HL-60 (cell line): ENCODE results near the gene LEPROT.

ENCODE experiments used
- DNase-seq, 2 experiments: peaks; one replicate each; pipeline ENCODE4 v3.0.0-alpha.2; 2010 to 2020; ENCODE audit warnings: low read depth in 1 of 2, low spot score in 1 of 2
- H3K27ac ChIP-seq: fragments of 250-450 bp; sonication (Bioruptor Pico); replicated peaks from 2 replicates; pipeline ENCODE4 v1.5.1; 2020; ENCODE audit warnings: mild to moderate bottlenecking, moderate library complexity
- H3K27me3 ChIP-seq: fragments of 250-450 bp; sonication (Bioruptor Pico); 2 replicates; pipeline ENCODE4 v1.5.1; 2021; ENCODE audit warnings: mild to moderate bottlenecking, moderate library complexity; ENCODE audit not compliant: insufficient read depth, poor library complexity, severe bottlenecking
- H3K4me3 ChIP-seq: replicated peaks from 2 replicates; pipeline ENCODE4 v1.5.1; 2011; ENCODE audit warnings: mild to moderate bottlenecking, control low read depth, low read length; ENCODE audit not compliant: insufficient read depth
- CTCF ChIP-seq: IDR thresholded peaks from one replicate; pipeline ENCODE4 v1.5.1; 2011; ENCODE audit warnings: low read length, control low read depth, inconsistent platforms; ENCODE audit not compliant: insufficient read depth
- GABPA ChIP-seq: IDR thresholded peaks from 2 replicates; pipeline ENCODE4 v1.6.1; 2012; ENCODE audit warnings: low read depth
- POLR2AphosphoS5 ChIP-seq: IDR thresholded peaks from 2 replicates; pipeline ENCODE4 v1.6.1; 2012; ENCODE audit warnings: low read depth
- REST ChIP-seq: IDR thresholded peaks from 2 replicates; pipeline ENCODE4 v1.6.1; 2012; ENCODE audit warnings: low read depth; ENCODE audit not compliant: insufficient replicate concordance
- SPI1 ChIP-seq: IDR thresholded peaks from 2 replicates; pipeline ENCODE4 v1.6.1; 2012; ENCODE audit warnings: low read depth, mild to moderate bottlenecking, borderline replicate concordance

The LEPROT gene

GRCh38 chr1:65399003-65399402, 21.5 kb upstream of the LEPROT start:
- DNase-seq: no peak
- TF ChIP-seq REST (no peak), SPI1 (no peak), CTCF (no peak), GABPA (no peak), POLR2AphosphoS5 (no peak)
- Histone ChIP-seq H3K27me3 (no peaks in the 10 kb centered on the region), H3K27ac (no peak overlapping the region), H3K4me3 (no peak overlapping the region)

- no peak for TF ChIP-seq REST
- no peak for TF ChIP-seq CTCF
- no peak for TF ChIP-seq SPI1
- TF ChIP-seq GABPA: no peak
- no peak for TF ChIP-seq POLR2AphosphoS5
- Histone ChIP-seq H3K4me3 (no peak overlapping the region), H3K27me3 (no peaks in the 10 kb centered on the region), H3K27ac (no peak overlapping the region)
- no peak for DNase-seq
Measured at GRCh38 chr1:65401612-65402011, 18.9 kb upstream of the LEPROT start.

GRCh38 chr1:65404941-65405340, 15.5 kb upstream of the LEPROT start:
- H3K27me3 ChIP-seq: no peaks in the 10 kb centered on the region
- TF ChIP-seq REST (no peak), POLR2AphosphoS5 (no peak), CTCF (no peak), GABPA (no peak), SPI1 (no peak)
- no peak overlapping the region for H3K27ac ChIP-seq
- DNase-seq: no peak
- no peak overlapping the region for H3K4me3 ChIP-seq
